SH-SY5Y (cell line): ENCODE data around the gene ISL2.

Experiments
- GATA2 ChIP-seq: IDR thresholded peaks from 2 replicates; pipeline ENCODE4 v1.6.1; 2011; ENCODE audit warnings: mild to moderate bottlenecking, low read depth, low read length
- GATA3 ChIP-seq: IDR thresholded peaks from 2 replicates; pipeline ENCODE4 v1.6.1; 2011; ENCODE audit warnings: low read depth, mild to moderate bottlenecking, low read length, moderate library complexity

DNA sequence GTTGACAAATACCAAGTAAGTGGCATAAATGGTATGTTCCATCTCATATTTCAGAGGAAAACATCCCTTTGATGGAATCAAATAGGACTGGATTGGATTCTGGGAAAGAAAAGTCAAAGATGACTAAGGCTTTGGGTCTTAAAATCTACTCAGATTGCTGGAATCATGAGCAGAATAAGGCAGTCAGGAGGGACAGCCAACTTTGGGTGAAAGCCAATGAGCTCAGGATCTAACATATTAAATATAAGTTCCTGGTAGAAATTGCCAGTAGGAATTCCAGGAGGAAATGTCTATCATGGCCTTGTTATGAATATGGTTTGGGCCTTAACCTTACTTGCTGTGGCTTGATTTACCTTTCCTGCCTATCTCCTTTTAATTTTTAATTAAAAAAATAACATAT is 55.3 kb downstream of the ISL2 start:
- TF ChIP-seq GATA3 (no peak), GATA2 (no peak)
